ENCODE results near the gene CNGA3.

The CNGA3 gene

GRCh38 chr2:98388081-98388480 lies 41.8 kb downstream of the CNGA3 start:
- Histone ChIP-seq H3K27me3 (ENCODE audit: insufficient read depth, low read length) (peaks cover 25% of the 10 kb centered on the region), H2AFZ (ENCODE audit: low read length, unreplicated experiment) (no peak overlapping the region), H3K27ac (ENCODE audit: low read depth, low read length) (no peak overlapping the region), H3K4me3 (ENCODE audit: low read depth, low read length) (no peak overlapping the region), H3K79me2 (ENCODE audit: control insufficient read depth, insufficient read depth, low read length, unreplicated experiment) (no peaks in the 10 kb centered on the region), H3K4me1 (ENCODE audit: control insufficient read depth, insufficient read depth, low read length, unreplicated experiment) (no peaks in the 10 kb centered on the region), H3K36me3 (ENCODE audit: insufficient read depth, low read length) (no peaks in the 10 kb centered on the region)

- no peaks in the 10 kb centered on the region for H3K79me2 ChIP-seq (ENCODE audit: control insufficient read depth, insufficient read depth, low read length, unreplicated experiment)
- no peaks in the 10 kb centered on the region for H3K36me3 ChIP-seq (ENCODE audit: insufficient read depth, low read length)
- no peak overlapping the region for H2AFZ ChIP-seq (ENCODE audit: low read length, unreplicated experiment)
Measured at GRCh38 chr2:98388601-98389250, 42.5 kb downstream of the CNGA3 start.

DNA sequence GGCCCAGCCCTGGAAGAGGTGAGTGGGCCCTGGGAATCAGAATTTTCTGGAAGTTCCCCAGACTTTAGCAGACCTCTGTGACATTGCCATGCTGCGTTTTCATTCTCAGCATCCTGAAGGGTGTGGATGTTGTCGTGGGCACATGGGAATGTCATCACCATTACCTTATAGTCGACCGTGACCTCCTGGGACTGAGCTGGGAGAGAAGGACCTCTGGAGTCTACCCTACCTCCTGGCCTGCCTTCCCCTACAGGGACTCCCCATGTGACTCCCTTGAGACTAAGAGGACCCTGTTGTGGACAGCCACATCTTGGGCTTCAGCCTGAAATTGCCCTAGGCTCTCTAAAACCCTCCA lies 43.0 kb downstream of the CNGA3 start:
- H2AFZ ChIP-seq (ENCODE audit: low read length, unreplicated experiment) = no peak overlapping the region
- no peaks in the 10 kb centered on the region for H3K79me2 ChIP-seq (ENCODE audit: control insufficient read depth, insufficient read depth, low read length, unreplicated experiment)
- H3K27ac ChIP-seq (ENCODE audit: low read depth, low read length) = no peak overlapping the region
- H3K4me1 ChIP-seq (ENCODE audit: control insufficient read depth, insufficient read depth, low read length, unreplicated experiment) = no peaks in the 10 kb centered on the region
- no peaks in the 10 kb centered on the region for H3K36me3 ChIP-seq (ENCODE audit: insufficient read depth, low read length)
- H3K27me3 ChIP-seq (ENCODE audit: insufficient read depth, low read length) = peaks cover 25% of the 10 kb centered on the region
- H3K4me3 ChIP-seq (ENCODE audit: low read depth, low read length) = no peak overlapping the region

More at GRCh38 chr2:98388601-98389250, 42.5 kb downstream of the CNGA3 start:
- Histone ChIP-seq H3K4me3 (ENCODE audit: low read depth, low read length) (no peak overlapping the region), H3K27me3 (ENCODE audit: insufficient read depth, low read length) (peaks cover 25% of the 10 kb centered on the region), H3K27ac (ENCODE audit: low read depth, low read length) (no peak overlapping the region), H3K4me1 (ENCODE audit: control insufficient read depth, insufficient read depth, low read length, unreplicated experiment) (no peaks in the 10 kb centered on the region)

- Histone ChIP-seq H3K27ac (ENCODE audit: low read depth, low read length) (no peak overlapping the region), H3K79me2 (ENCODE audit: control insufficient read depth, insufficient read depth, low read length, unreplicated experiment) (no peaks in the 10 kb centered on the region), H2AFZ (ENCODE audit: low read length, unreplicated experiment) (no peak overlapping the region), H3K4me3 (ENCODE audit: low read depth, low read length) (no peak overlapping the region), H3K4me1 (ENCODE audit: control insufficient read depth, insufficient read depth, low read length, unreplicated experiment) (no peaks in the 10 kb centered on the region), H3K27me3 (ENCODE audit: insufficient read depth, low read length) (peaks cover 24% of the 10 kb centered on the region), H3K36me3 (ENCODE audit: insufficient read depth, low read length) (no peaks in the 10 kb centered on the region)
Measured at GRCh38 chr2:98390571-98391476, 44.6 kb downstream of the CNGA3 start.

- Histone ChIP-seq H3K36me3 (ENCODE audit: insufficient read depth, low read length) (no peaks in the 10 kb centered on the region), H3K4me1 (ENCODE audit: control insufficient read depth, insufficient read depth, low read length, unreplicated experiment) (no peaks in the 10 kb centered on the region), H3K27ac (ENCODE audit: low read depth, low read length) (no peak overlapping the region), H2AFZ (ENCODE audit: low read length, unreplicated experiment) (no peak overlapping the region), H3K79me2 (ENCODE audit: control insufficient read depth, insufficient read depth, low read length, unreplicated experiment) (no peaks in the 10 kb centered on the region), H3K27me3 (ENCODE audit: insufficient read depth, low read length) (peaks cover 20% of the 10 kb centered on the region), H3K4me3 (ENCODE audit: low read depth, low read length) (no peak overlapping the region)
Measured at GRCh38 chr2:98391581-98392270, 45.5 kb downstream of the CNGA3 start.

DNA sequence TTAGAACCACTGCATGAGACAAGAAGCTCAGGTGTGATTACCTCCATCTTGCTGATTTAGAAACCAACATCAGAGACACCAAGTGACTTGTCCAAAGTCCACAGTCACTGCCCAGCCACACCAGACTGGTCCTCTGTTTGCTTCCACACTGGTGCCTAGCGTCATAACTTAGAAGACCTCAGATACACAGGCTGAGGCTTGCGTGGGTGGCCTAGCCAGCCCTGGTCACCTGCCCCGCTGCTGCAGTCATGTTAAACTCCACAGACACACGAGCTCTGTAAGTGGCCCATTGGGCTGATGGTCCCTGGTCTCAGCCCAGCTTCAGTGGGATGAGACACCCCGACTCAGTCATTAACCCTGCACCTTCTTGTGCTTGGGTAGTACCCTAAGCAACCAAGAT lies 47.1 kb downstream of the CNGA3 start:
- no peak overlapping the region for H2AFZ ChIP-seq (ENCODE audit: low read length, unreplicated experiment)
- H3K4me3 ChIP-seq (ENCODE audit: low read depth, low read length) = no peak overlapping the region
- H3K27ac ChIP-seq (ENCODE audit: low read depth, low read length) = no peak overlapping the region
- H3K27me3 ChIP-seq (ENCODE audit: insufficient read depth, low read length) = peaks cover 23% of the 10 kb centered on the region
- no peaks in the 10 kb centered on the region for H3K4me1 ChIP-seq (ENCODE audit: control insufficient read depth, insufficient read depth, low read length, unreplicated experiment)
- no peaks in the 10 kb centered on the region for H3K79me2 ChIP-seq (ENCODE audit: control insufficient read depth, insufficient read depth, low read length, unreplicated experiment)
- H3K36me3 ChIP-seq (ENCODE audit: insufficient read depth, low read length) = no peaks in the 10 kb centered on the region

DNA sequence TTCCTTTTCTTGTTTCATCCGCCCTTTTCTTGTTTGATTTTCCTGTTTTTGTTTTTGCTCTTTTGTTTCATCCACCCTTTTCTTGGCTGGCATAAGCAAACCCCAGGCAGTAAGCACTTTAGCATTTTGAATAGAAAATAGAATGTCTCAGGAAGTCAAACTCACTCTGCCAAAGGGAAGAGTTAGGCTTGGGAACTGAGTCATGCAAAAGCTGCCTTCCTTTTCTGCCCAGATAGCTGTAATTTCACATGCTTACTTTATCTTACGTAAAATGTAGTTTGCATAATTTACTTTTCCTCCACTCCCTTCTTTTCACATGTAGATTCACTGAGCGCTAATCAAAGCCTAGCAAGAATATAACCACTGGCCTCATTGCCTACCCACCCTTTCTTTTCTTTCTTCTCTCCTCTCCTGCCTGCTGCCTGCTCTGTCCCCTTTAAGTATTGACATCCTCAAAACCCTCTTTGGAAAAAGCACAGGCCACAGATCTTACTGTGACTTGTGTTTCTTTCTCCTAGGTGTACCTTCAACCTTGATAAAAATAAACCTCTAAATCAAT lies 48.4 kb downstream of the CNGA3 start:
- H3K79me2 ChIP-seq (ENCODE audit: control insufficient read depth, insufficient read depth, low read length, unreplicated experiment) = no peaks in the 10 kb centered on the region
- no peak overlapping the region for H2AFZ ChIP-seq (ENCODE audit: low read length, unreplicated experiment)
- H3K27ac ChIP-seq (ENCODE audit: low read depth, low read length) = no peak overlapping the region
- no peaks in the 10 kb centered on the region for H3K4me1 ChIP-seq (ENCODE audit: control insufficient read depth, insufficient read depth, low read length, unreplicated experiment)
- H3K27me3 ChIP-seq (ENCODE audit: insufficient read depth, low read length) = peaks cover 35% of the 10 kb centered on the region
- no peaks in the 10 kb centered on the region for H3K36me3 ChIP-seq (ENCODE audit: insufficient read depth, low read length)
- no peak overlapping the region for H3K4me3 ChIP-seq (ENCODE audit: low read depth, low read length)

- H3K4me3 ChIP-seq (ENCODE audit: low read depth, low read length) = no peak overlapping the region
- no peak overlapping the region for H2AFZ ChIP-seq (ENCODE audit: low read length, unreplicated experiment)
- no peak overlapping the region for H3K27ac ChIP-seq (ENCODE audit: low read depth, low read length)
- no peaks in the 10 kb centered on the region for H3K4me1 ChIP-seq (ENCODE audit: control insufficient read depth, insufficient read depth, low read length, unreplicated experiment)
- H3K79me2 ChIP-seq (ENCODE audit: control insufficient read depth, insufficient read depth, low read length, unreplicated experiment) = no peaks in the 10 kb centered on the region
- peaks cover 48% of the 10 kb centered on the region for H3K27me3 ChIP-seq (ENCODE audit: insufficient read depth, low read length)
- no peaks in the 10 kb centered on the region for H3K36me3 ChIP-seq (ENCODE audit: insufficient read depth, low read length)
Measured at GRCh38 chr2:98395977-98396376, 49.7 kb downstream of the CNGA3 start.

GRCh38 chr2:98396745-98397355 lies 50.6 kb downstream of the CNGA3 start:
- Histone ChIP-seq H3K4me3 (ENCODE audit: low read depth, low read length) (no peak overlapping the region), H2AFZ (ENCODE audit: low read length, unreplicated experiment) (no peak overlapping the region)

GRCh38 chr2:98399140-98399539 lies 52.9 kb downstream of the CNGA3 start:
- H3K4me3 ChIP-seq (ENCODE audit: low read depth, low read length) = no peak overlapping the region
- H3K27me3 ChIP-seq (ENCODE audit: insufficient read depth, low read length) = peaks cover 78% of the 10 kb centered on the region
- no peak overlapping the region for H2AFZ ChIP-seq (ENCODE audit: low read length, unreplicated experiment)
- H3K79me2 ChIP-seq (ENCODE audit: control insufficient read depth, insufficient read depth, low read length, unreplicated experiment) = no peaks in the 10 kb centered on the region
- H3K4me1 ChIP-seq (ENCODE audit: control insufficient read depth, insufficient read depth, low read length, unreplicated experiment) = no peaks in the 10 kb centered on the region
- H3K36me3 ChIP-seq (ENCODE audit: insufficient read depth, low read length) = no peaks in the 10 kb centered on the region
- H3K27ac ChIP-seq (ENCODE audit: low read depth, low read length) = no peak overlapping the region

More at GRCh38 chr2:98396745-98397355, 50.6 kb downstream of the CNGA3 start:
- Histone ChIP-seq H3K36me3 (ENCODE audit: insufficient read depth, low read length) (no peaks in the 10 kb centered on the region), H3K27me3 (ENCODE audit: insufficient read depth, low read length) (peaks cover 56% of the 10 kb centered on the region), H3K27ac (ENCODE audit: low read depth, low read length) (no peak overlapping the region), H3K4me1 (ENCODE audit: control insufficient read depth, insufficient read depth, low read length, unreplicated experiment) (no peaks in the 10 kb centered on the region), H3K79me2 (ENCODE audit: control insufficient read depth, insufficient read depth, low read length, unreplicated experiment) (no peaks in the 10 kb centered on the region)
